Stimulated activated naive B cell treated with anti-CD40 and anti-IgM and Interleukin-4, amounts not matched to agents 10 μg/mL and 1 μg/mL and 100 μg/mL, for 72 hours (primary cell): Measurements from ENCODE around the gene AGBL4.

Experiments
- ATAC-seq, 2 donors: fragments of 150-1000 bp; cut with Tn5 transposase; replicated peaks; 2 replicates each; pipeline ENCODE4 v1.10.0; 2021; ENCODE audit warnings: moderate library complexity in 1 of 2
- DNase-seq: peaks from one replicate; pipeline ENCODE4 v3.0.0; 2021
- H3K27ac Mint-ChIP-seq: one replicate; pipeline ENCODE4 v1.8.0; 2022; ENCODE audit warnings: mild to moderate bottlenecking, mixed read lengths
- H3K27me3 Mint-ChIP-seq, 2 donors: one replicate each; pipeline ENCODE4 v1.8.0; 2022; ENCODE audit warnings: mixed read lengths in 2 of 2
- H3K36me3 Mint-ChIP-seq, 2 donors: one replicate each; pipeline ENCODE4 v1.8.0; 2022; ENCODE audit warnings: mixed read lengths in 2 of 2, mild to moderate bottlenecking in 1 of 2
- H3K4me1 Mint-ChIP-seq, 2 donors: one replicate each; pipeline ENCODE4 v1.8.0; 2022; ENCODE audit warnings: mixed read lengths in 2 of 2, mild to moderate bottlenecking in 1 of 2
- H3K4me3 Mint-ChIP-seq, 2 donors: one replicate each; pipeline ENCODE4 v1.8.0; 2022; ENCODE audit warnings: mild to moderate bottlenecking in 2 of 2, mixed read lengths in 2 of 2, moderate library complexity in 1 of 2
- H3K9me3 Mint-ChIP-seq, 2 donors: one replicate each; pipeline ENCODE4 v1.8.0; 2022; ENCODE audit warnings: mixed read lengths in 2 of 2, mild to moderate bottlenecking in 1 of 2

AGBL4 gene

DNA sequence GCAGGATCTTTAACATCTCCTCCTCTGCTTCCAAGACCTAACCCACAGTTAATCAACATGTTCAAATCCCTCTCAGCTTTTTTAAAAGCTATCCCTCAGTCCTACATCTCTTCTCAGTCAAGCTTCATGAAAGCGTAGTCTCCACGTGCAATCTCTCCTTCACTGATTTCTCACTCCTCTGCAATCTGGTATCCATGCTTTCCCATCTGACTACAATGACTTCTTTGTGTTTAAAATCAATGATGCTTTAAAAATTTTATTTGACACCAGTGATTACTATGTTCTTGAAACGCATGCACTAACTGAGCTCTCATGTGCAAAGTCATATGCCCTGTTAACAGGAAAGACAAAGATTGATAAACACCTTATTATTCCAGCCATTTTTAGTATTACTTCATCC lies 1179.6 kb downstream of the AGBL4 start:
- no peak for DNase-seq
- Mint-ChIP-seq H3K4me1 (peaks cover 7 to 11% of the 10 kb centered on the region in 2 donors), H3K36me3 (no peaks in the 10 kb centered on the region), H3K4me3 (no peak overlapping the region), H3K27ac (no peak overlapping the region), H3K9me3 (no peaks in the 10 kb centered on the region), H3K27me3 (peaks cover 0 to 4% of the 10 kb centered on the region in 2 donors)
- no peak for ATAC-seq

GRCh38 chr1:48841966-48842365 lies 1181.8 kb downstream of the AGBL4 start:
- H3K27me3 Mint-ChIP-seq = peaks cover 0 to 7% of the 10 kb centered on the region in 2 donors

GRCh38 chr1:48841461-48841860 lies 1182.3 kb downstream of the AGBL4 start:
- peaks cover 0 to 2% of the 10 kb centered on the region in 2 donors for H3K4me1 Mint-ChIP-seq
- H3K27ac Mint-ChIP-seq = no peak overlapping the region
- no peak overlapping the region for H3K4me3 Mint-ChIP-seq
- peaks cover 0 to 8% of the 10 kb centered on the region in 2 donors for H3K27me3 Mint-ChIP-seq
- DNase-seq (no peak), ATAC-seq (no peak)
- no peaks in the 10 kb centered on the region for H3K9me3 Mint-ChIP-seq
- H3K36me3 Mint-ChIP-seq = no peaks in the 10 kb centered on the region

More at GRCh38 chr1:48841966-48842365, 1181.8 kb downstream of the AGBL4 start:
- Mint-ChIP-seq H3K36me3 (no peaks in the 10 kb centered on the region), H3K27ac (no peak overlapping the region), H3K4me1 (peaks cover 0 to 2% of the 10 kb centered on the region in 2 donors), H3K4me3 (no peak overlapping the region), H3K9me3 (no peaks in the 10 kb centered on the region)
- ATAC-seq = no peak
- no peak for DNase-seq

DNA sequence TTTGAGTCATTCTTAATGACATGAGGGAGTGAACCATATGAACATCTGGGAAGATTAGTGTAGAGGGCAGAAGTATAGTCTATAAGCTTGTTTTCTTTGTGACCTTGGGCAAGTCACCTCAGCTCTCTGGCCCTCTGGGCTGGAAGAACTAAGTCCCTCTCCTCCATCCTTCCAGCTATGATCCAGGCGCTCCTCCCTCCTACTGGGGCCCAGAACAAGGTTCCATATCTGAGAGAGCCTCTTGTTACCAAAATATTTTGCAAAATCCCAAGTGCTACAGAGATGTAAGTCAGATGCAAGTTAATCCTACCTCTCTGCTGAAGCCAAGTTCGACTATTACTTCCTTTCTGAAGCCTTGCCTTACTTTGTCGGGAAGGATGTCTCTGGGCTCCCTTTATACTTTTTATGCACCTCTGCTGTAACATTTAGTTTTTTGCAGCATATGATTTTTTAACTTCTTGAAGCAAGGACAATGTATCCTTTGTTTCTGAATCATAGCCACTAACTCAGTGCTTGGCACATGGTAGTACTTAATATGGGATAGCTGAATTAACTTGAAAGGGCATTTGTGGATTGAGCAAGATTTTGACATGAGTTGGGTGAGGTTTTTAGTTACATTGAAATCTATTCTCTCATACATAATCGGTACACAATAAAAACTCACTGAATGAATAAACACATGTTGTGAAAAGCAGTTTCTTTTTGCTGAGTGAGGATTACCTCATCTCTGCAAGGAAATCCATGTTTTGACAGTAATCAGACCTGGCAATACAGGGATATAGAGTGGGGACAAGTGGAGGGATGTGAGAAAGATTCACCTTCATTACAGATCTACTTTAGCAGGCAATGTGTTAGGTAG lies 1192.4 kb downstream of the AGBL4 start:
- Mint-ChIP-seq H3K4me1 (peaks cover 0 to 13% of the 10 kb centered on the region in 2 donors), H3K36me3 (no peaks in the 10 kb centered on the region)
- ATAC-seq = no peak

DNA sequence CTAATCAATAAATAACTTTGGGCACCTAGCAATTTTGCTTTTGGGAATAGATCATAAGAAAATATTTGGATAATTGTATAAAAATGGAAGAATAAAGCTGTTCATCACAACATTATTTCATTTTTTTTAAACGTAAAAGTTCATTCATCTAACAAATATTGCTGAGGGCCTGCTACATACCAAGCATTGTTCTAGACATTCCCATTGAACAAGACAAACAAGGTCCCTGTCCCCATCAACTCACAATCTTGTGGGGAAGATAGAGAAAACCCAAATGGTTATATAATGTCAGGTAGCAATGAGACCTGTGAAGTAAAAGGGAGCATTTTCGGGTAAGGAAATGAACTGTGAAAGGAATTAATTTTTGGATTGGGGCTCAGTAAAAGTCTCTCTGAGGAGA lies 1193.0 kb downstream of the AGBL4 start:
- no peak for ATAC-seq
- Mint-ChIP-seq H3K4me3 (no peak overlapping the region), H3K4me1 (peaks cover 0 to 13% of the 10 kb centered on the region in 2 donors), H3K36me3 (no peaks in the 10 kb centered on the region), H3K9me3 (no peaks in the 10 kb centered on the region), H3K27ac (no peak overlapping the region), H3K27me3 (peaks cover under 1 to 15% of the 10 kb centered on the region in 2 donors)
- DNase-seq = no peak

More for the DNA sequence above, 1192.4 kb downstream of the AGBL4 start:
- DNase-seq = no peak
- Mint-ChIP-seq H3K27ac (no peak overlapping the region), H3K27me3 (peaks cover 4 to 19% of the 10 kb centered on the region in 2 donors), H3K9me3 (no peaks in the 10 kb centered on the region), H3K4me3 (no peak overlapping the region)

DNA sequence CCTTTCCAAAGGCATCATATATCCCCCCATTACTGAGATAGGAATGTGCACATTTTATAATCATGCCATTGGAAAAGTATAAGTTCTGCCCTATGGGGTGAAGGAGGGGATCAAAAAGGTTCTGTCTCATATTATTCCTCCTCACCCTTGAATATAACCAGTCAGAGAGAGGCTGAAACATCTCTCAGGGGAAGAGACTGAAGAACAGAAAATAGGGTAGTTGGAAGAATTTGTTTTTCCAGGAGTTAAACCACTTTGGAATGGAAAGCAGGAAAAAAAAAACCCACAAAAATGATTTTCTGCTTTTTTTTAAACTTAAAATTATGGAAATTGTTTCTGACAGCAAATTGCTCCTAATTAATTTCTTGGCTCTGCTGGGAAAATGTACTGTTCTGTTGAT lies 1194.3 kb downstream of the AGBL4 start:
- ATAC-seq = no peak
- Mint-ChIP-seq H3K9me3 (no peaks in the 10 kb centered on the region), H3K27me3 (peaks cover 0 to 11% of the 10 kb centered on the region in 2 donors), H3K4me1 (peaks cover 0 to 13% of the 10 kb centered on the region in 2 donors), H3K4me3 (no peak overlapping the region), H3K36me3 (no peaks in the 10 kb centered on the region), H3K27ac (no peak overlapping the region)
- no peak for DNase-seq

DNA sequence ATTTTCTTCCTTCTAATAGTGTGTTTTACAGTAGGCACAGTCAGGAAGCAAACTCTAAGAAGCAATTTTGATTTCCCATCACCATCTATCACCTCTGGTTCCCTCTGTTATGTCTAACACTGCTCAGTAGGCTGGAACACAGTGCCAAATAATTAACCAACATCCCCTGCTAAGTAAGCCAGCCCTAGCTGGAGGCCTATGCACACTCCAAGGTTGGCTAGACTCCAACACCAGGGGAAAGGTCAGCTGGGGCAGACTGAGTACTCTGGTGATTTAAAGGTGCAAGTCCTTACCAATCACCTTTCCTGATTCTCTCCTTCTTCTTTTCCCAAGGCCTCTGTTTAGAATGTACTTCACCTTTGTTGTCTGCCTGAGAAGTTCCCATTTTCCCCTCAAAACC lies 1200.6 kb downstream of the AGBL4 start:
- Mint-ChIP-seq H3K4me3 (no peak overlapping the region), H3K9me3 (no peaks in the 10 kb centered on the region), H3K27me3 (peaks cover 0 to 5% of the 10 kb centered on the region in 2 donors), H3K27ac (no peak overlapping the region), H3K36me3 (no peaks in the 10 kb centered on the region), H3K4me1 (no peaks in the 10 kb centered on the region)
- no peak for DNase-seq
- ATAC-seq = peak; percentile 44 to 55

DNA sequence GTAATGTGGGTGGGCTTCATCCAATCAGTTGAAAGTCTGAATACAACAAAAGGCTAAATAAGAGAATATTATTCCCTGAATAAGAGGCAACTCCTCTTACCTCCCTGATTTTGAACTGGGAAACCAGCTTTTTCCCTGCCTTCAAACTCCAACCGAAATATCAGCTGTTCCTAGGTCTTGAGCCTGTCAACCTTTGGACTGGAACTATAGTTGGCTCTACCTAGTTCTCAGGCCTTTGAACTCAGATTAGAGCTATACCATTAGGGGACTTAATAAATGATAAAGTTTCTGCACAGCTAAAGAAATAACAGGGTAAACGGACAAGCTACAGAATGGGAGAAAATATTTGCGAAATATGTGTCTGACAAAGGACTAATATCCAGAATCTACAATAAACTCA lies 1203.3 kb downstream of the AGBL4 start:
- no peaks in the 10 kb centered on the region for H3K9me3 Mint-ChIP-seq
- no peak overlapping the region for H3K4me3 Mint-ChIP-seq
- H3K36me3 Mint-ChIP-seq = no peaks in the 10 kb centered on the region
- DNase-seq = no peak
- H3K27ac Mint-ChIP-seq = no peak overlapping the region
- H3K27me3 Mint-ChIP-seq = no peaks in the 10 kb centered on the region
- ATAC-seq = no peak
- peaks cover 11 to 23% of the 10 kb centered on the region in 2 donors for H3K4me1 Mint-ChIP-seq

GRCh38 chr1:48817505-48818114 lies 1206.1 kb downstream of the AGBL4 start:
- H3K36me3 Mint-ChIP-seq = no peaks in the 10 kb centered on the region
- peaks cover 22 to 44% of the 10 kb centered on the region in 2 donors for H3K4me1 Mint-ChIP-seq
- DNase-seq (peak; percentile 52), ATAC-seq (peak; percentile 88 to 96)
- no peak overlapping the region for H3K27ac Mint-ChIP-seq
- no peaks in the 10 kb centered on the region for H3K9me3 Mint-ChIP-seq
- no peaks in the 10 kb centered on the region for H3K27me3 Mint-ChIP-seq
- H3K4me3 Mint-ChIP-seq = no peak overlapping the region

DNA sequence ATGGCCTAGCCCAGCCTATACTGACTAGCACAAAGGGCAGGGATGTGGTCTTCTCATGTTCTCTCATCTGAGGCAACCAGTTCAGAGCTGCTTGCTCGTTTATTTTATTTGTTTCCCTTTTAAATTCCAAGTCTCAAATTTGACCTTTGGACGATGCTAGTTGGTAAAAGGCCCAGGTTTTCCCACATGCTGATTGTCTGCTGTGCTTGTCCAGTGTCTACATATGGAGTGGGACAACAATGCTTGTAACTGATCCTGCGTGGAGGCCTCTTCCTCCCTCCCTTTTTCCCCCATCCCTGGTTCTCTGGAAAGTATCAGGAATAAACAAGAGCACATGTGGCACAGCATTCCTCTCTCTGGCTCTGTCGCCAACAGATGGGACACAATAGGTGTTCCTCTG lies 1213.0 kb downstream of the AGBL4 start:
- DNase-seq (no peak), ATAC-seq (no peak)
- H3K27me3 Mint-ChIP-seq = no peaks in the 10 kb centered on the region
- no peak overlapping the region for H3K4me3 Mint-ChIP-seq
- no peak overlapping the region for H3K27ac Mint-ChIP-seq
- H3K9me3 Mint-ChIP-seq = no peaks in the 10 kb centered on the region
- H3K4me1 Mint-ChIP-seq = peaks cover 28 to 54% of the 10 kb centered on the region in 2 donors
- H3K36me3 Mint-ChIP-seq = no peaks in the 10 kb centered on the region

DNA sequence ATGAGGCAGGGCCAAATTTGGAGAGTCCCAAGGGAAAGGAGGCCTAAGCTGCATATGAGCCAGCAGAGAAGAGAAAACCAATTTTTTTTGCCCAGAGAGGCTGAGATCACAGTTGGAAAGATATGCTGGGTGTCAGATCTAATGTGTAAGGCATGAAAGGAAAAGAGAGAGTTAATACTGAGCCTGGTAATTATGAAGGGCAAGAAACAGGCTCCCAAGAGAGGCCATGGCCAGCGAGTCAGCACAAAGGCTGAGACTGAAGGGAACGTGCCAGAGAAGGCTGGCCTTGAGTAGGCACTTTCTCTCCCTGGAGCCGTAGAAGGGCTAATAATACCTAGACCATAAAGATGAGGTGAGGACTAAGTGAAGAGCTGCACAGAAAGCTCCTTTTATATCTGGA lies 1215.3 kb downstream of the AGBL4 start:
- H3K27ac Mint-ChIP-seq = no peak overlapping the region
- H3K4me3 Mint-ChIP-seq = no peak overlapping the region
- ATAC-seq (no peak), DNase-seq (no peak)
- H3K36me3 Mint-ChIP-seq = no peaks in the 10 kb centered on the region
- H3K4me1 Mint-ChIP-seq = peaks cover 29 to 46% of the 10 kb centered on the region in 2 donors
- H3K27me3 Mint-ChIP-seq = no peaks in the 10 kb centered on the region
- H3K9me3 Mint-ChIP-seq = peaks cover 1 to 5% of the 10 kb centered on the region in 2 donors

DNA sequence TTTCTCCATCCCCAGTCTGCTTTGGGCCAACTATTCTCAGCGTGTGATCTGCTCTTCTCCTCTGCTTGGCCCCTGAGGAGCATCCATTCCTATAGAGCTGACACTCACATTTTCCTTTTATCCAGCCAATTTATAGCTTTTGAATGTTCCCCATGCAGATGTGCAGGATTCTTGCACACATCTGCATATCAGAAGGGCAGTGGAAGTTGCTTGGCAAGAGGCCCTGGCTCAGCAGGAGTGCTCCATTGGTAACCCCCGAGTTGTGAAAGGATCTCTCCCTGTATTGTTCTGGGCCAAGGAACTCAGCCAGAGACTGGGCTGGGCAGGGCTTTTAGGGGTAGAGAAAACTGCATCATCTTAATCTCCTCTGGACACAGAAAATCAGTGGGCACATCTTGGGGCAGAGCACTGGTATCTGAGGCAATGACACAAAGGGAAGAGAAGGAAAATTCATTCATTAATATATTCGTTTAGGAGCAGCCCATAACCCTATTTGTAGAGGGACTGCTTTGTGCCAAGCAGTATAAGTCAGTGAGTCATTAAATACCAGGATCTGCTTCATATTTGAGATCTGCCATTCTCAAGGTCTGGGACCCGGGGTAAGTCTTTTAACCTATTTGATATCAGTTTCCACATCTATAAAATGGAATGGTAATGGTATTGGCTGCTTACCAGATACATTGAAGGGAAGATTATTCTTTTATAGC lies 1216.0 kb downstream of the AGBL4 start:
- Mint-ChIP-seq H3K4me1 (peaks cover 33 to 50% of the 10 kb centered on the region in 2 donors), H3K9me3 (peaks cover 1 to 5% of the 10 kb centered on the region in 2 donors), H3K4me3 (no peak overlapping the region), H3K36me3 (no peaks in the 10 kb centered on the region), H3K27me3 (no peaks in the 10 kb centered on the region), H3K27ac (no peak overlapping the region)
- no peak for DNase-seq
- ATAC-seq = no peak

DNA sequence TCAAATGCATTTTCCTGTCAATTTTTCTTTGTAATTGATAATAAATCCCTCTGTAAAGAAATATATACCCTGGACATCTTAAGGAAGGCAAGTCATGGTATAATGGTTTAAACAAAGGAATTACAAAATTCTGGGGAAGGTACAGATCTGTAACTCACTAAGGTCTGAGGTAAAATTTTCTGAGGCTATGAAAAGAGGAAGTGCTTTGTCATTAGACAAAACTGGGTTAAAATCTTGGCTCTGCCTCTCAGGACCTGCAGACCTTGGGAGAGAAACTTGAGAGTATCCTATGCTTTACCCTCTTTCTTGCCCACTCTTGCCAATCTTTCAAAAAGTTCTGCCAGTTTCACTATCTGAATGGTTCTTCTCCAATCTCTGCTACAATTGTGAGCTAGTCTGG lies 1220.3 kb downstream of the AGBL4 start:
- no peak overlapping the region for H3K27ac Mint-ChIP-seq
- DNase-seq = no peak
- H3K9me3 Mint-ChIP-seq = peaks cover 3 to 5% of the 10 kb centered on the region in 2 donors
- peaks cover 29 to 53% of the 10 kb centered on the region in 2 donors for H3K4me1 Mint-ChIP-seq
- H3K27me3 Mint-ChIP-seq = no peaks in the 10 kb centered on the region
- no peak overlapping the region for H3K4me3 Mint-ChIP-seq
- peak; percentile 65 to 78 for ATAC-seq
- peaks cover 0 to 5% of the 10 kb centered on the region in 2 donors for H3K36me3 Mint-ChIP-seq

- Mint-ChIP-seq H3K4me1 (peaks cover 55 to 89% of the 10 kb centered on the region in 2 donors), H3K27me3 (no peaks in the 10 kb centered on the region), H3K9me3 (peaks cover 7% of the 10 kb centered on the region in 2 donors), H3K36me3 (peaks cover 0 to 4% of the 10 kb centered on the region in 2 donors), H3K4me3 (peak overlapping the region; percentile 23 to 26), H3K27ac (peak overlapping the region; percentile 96)
- DNase-seq (no peak), ATAC-seq (no peak)
These were observed 1228.9 kb downstream of the AGBL4 start for GRCh38 chr1:48794816-48795215.
